H9 (cell line): Measurements from ENCODE around the gene ZBTB49. TPM values are rescaled to one million over a fixed set of nuclear protein-coding genes. Genes with fewer than 3 reads are reported as not detected.

Experiments
- DNase-seq: peaks from one replicate; pipeline ENCODE4 v3.0.0-alpha.2; 2017
- H2AFZ ChIP-seq: one replicate; pipeline ENCODE4 v1.6.1; 2013; ENCODE audit warnings: mild to moderate bottlenecking, low read length, control low read depth, moderate library complexity
- H2AK5ac ChIP-seq: 2 replicates; pipeline ENCODE4 v1.6.1; 2013; ENCODE audit warnings: low read length, control low read depth, mixed read lengths; ENCODE audit not compliant: insufficient read length
- H2BK120ac ChIP-seq: one replicate; pipeline ENCODE4 v1.6.1; 2013; ENCODE audit warnings: low read depth, mild to moderate bottlenecking, low read length, control low read depth, inconsistent platforms; ENCODE audit not compliant: poor library complexity, severe bottlenecking
- H2BK12ac ChIP-seq: 2 replicates; pipeline ENCODE4 v1.6.1; 2013; ENCODE audit warnings: low read length, control low read depth, mixed read lengths, low read depth; ENCODE audit not compliant: insufficient read length
- H2BK15ac ChIP-seq: 2 replicates; pipeline ENCODE4 v1.6.1; 2013; ENCODE audit warnings: low read depth, low read length, control low read depth
- H2BK20ac ChIP-seq: one replicate; pipeline ENCODE4 v1.6.1; 2013; ENCODE audit warnings: low read depth, mild to moderate bottlenecking, low read length, control low read depth, inconsistent platforms; ENCODE audit not compliant: poor library complexity, severe bottlenecking
- H2BK5ac ChIP-seq: 2 replicates; pipeline ENCODE4 v1.6.1; 2013; ENCODE audit warnings: low read length, control low read depth, mixed read lengths; ENCODE audit not compliant: insufficient read length
- H3K14ac ChIP-seq: 2 replicates; pipeline ENCODE4 v1.6.1; 2013; ENCODE audit warnings: low read length, control low read depth; ENCODE audit not compliant: insufficient read depth
- H3K18ac ChIP-seq: 2 replicates; pipeline ENCODE4 v1.6.1; 2013; ENCODE audit warnings: low read depth, mild to moderate bottlenecking, mixed read lengths, low read length, control low read depth; ENCODE audit not compliant: insufficient read length
- H3K23ac ChIP-seq: 2 replicates; pipeline ENCODE4 v1.6.1; 2013; ENCODE audit warnings: low read length, control low read depth, mixed read lengths, low read depth; ENCODE audit not compliant: insufficient read length
- H3K23me2 ChIP-seq: 2 replicates; pipeline ENCODE4 v1.6.1; 2013; ENCODE audit warnings: low read depth, mild to moderate bottlenecking, mixed read lengths, low read length, control low read depth; ENCODE audit not compliant: insufficient read length, poor library complexity, severe bottlenecking
- H3K27ac ChIP-seq: 2 replicates; pipeline ENCODE4 v1.5.1; 2013; ENCODE audit warnings: low read length, control low read depth, mixed read lengths, low read depth; ENCODE audit not compliant: insufficient read length
- H3K27me3 ChIP-seq: 2 replicates; pipeline ENCODE4 v1.6.1; 2013; ENCODE audit warnings: low read length, control low read depth, inconsistent platforms; ENCODE audit not compliant: insufficient read depth
- H3K4ac ChIP-seq: 2 replicates; pipeline ENCODE4 v1.6.1; 2013; ENCODE audit warnings: low read depth, mild to moderate bottlenecking, control low read depth, inconsistent platforms, low read length, moderate library complexity
- H3K4me1 ChIP-seq: 2 replicates; pipeline ENCODE4 v1.6.1; 2013; ENCODE audit warnings: low read length, control low read depth, inconsistent platforms; ENCODE audit not compliant: insufficient read depth
- H3K4me2 ChIP-seq: 2 replicates; pipeline ENCODE4 v1.6.1; 2013; ENCODE audit warnings: low read length, control low read depth, mixed read lengths; ENCODE audit not compliant: insufficient read length, insufficient read depth
- H3K56ac ChIP-seq: 2 replicates; pipeline ENCODE4 v1.6.1; 2013; ENCODE audit warnings: low read depth, mild to moderate bottlenecking, mixed read lengths, low read length, control low read depth; ENCODE audit not compliant: insufficient read length
- H3K79me1 ChIP-seq: 2 replicates; pipeline ENCODE4 v1.6.1; 2013; ENCODE audit warnings: low read depth, mild to moderate bottlenecking, moderate library complexity, low read length, control low read depth, inconsistent platforms; ENCODE audit not compliant: insufficient read depth, poor library complexity, severe bottlenecking
- H3K79me2 ChIP-seq: 2 replicates; pipeline ENCODE4 v1.6.1; 2013; ENCODE audit warnings: low read length, control low read depth, inconsistent platforms; ENCODE audit not compliant: insufficient read depth
- H3K9ac ChIP-seq: 2 replicates; pipeline ENCODE4 v1.6.1; 2013; ENCODE audit warnings: low read length, control low read depth, mixed read lengths; ENCODE audit not compliant: insufficient read length; ENCODE audit errors: extremely low read depth
- H3K9me3 ChIP-seq: one replicate; pipeline ENCODE4 v1.6.1; 2013; ENCODE audit warnings: low read depth, low read length, inconsistent platforms; ENCODE audit not compliant: control insufficient read depth
- H3T11ph ChIP-seq: one replicate; pipeline ENCODE4 v1.6.1; 2013; ENCODE audit warnings: mild to moderate bottlenecking, low read length, control low read depth, inconsistent platforms
- H4K20me1 ChIP-seq: one replicate; pipeline ENCODE4 v1.6.1; 2013; ENCODE audit not compliant: control insufficient read depth, insufficient read length, insufficient read depth
- H4K5ac ChIP-seq: 2 replicates; pipeline ENCODE4 v1.6.1; 2013; ENCODE audit warnings: low read depth, mild to moderate bottlenecking, mixed read lengths, low read length, control low read depth; ENCODE audit not compliant: insufficient read length
- H4K8ac ChIP-seq: replicated peaks from 2 replicates; pipeline ENCODE4 v1.6.1; 2013; ENCODE audit warnings: low read length, control low read depth, mixed read lengths, low read depth; ENCODE audit not compliant: insufficient read length
- H4K91ac ChIP-seq: 2 replicates; pipeline ENCODE4 v1.6.1; 2013; ENCODE audit warnings: low read depth, mild to moderate bottlenecking, moderate library complexity, mixed read lengths, low read length, control low read depth; ENCODE audit not compliant: insufficient read length
- H3K27ac Mint-ChIP-seq, 3 experiments: 2 replicates in 2 of 3; 3 replicates in 1 of 3; pipeline ENCODE4 v1.8.0; 2020 to 2021; ENCODE audit warnings: mixed read lengths in 3 of 3, mild to moderate bottlenecking in 1 of 3, moderate library complexity in 1 of 3
- H3K27me3 Mint-ChIP-seq: 2 replicates; pipeline ENCODE4 v1.8.0; 2021; ENCODE audit warnings: low read depth, mild to moderate bottlenecking, moderate library complexity, mixed read lengths
- H3K36me3 Mint-ChIP-seq, 3 experiments: 2 replicates in 2 of 3; 3 replicates in 1 of 3; pipeline ENCODE4 v1.8.0; 2020 to 2021; ENCODE audit warnings: low read depth in 3 of 3, mixed read lengths in 3 of 3; ENCODE audit not compliant: insufficient read depth in 1 of 3
- H3K4me1 Mint-ChIP-seq, 2 experiments: 2 replicates each; pipeline ENCODE4 v1.8.0; 2020; ENCODE audit warnings: mixed read lengths in 2 of 2
- H3K4me3 Mint-ChIP-seq, 2 experiments: 2 replicates in 1 of 2; 3 replicates in 1 of 2; pipeline ENCODE4 v1.8.0; 2020 to 2021; ENCODE audit warnings: mild to moderate bottlenecking in 2 of 2, mixed read lengths in 2 of 2, moderate library complexity in 1 of 2
- H3K9me3 Mint-ChIP-seq, 2 experiments: 2 replicates in 1 of 2; 3 replicates in 1 of 2; pipeline ENCODE4 v1.8.0; 2020; ENCODE audit warnings: mild to moderate bottlenecking in 2 of 2, mixed read lengths in 2 of 2, moderate library complexity in 1 of 2
- WGBS: extraction: QIAGEN DNeasy Blood & Tissue Kit; methylation state at CpG from one replicate; pipeline ENCODE4 v1.1.7; 2013; ENCODE audit warnings: missing lambda C conversion rate, low lambda C conversion rate, mixed read lengths; ENCODE audit not compliant: insufficient read length; ENCODE audit errors: extremely low coverage; 5-methylcytosine and 5-hydroxymethylcytosine counted together
- total RNA-seq: library from RNA; stranded (reverse); gene quantifications from 2 replicates; pipeline ENCODE4 v1.2.1, GENCODE V29; 2021
- TF ChIP-seq, protein P1 (sequence below): fragments of 200-600 bp; sonication (generic); conservative IDR thresholded peaks from 3 replicates; pipeline ENCODE4 v1.8.0; 2021; ENCODE audit warnings: antibody characterized with exemption, mild to moderate bottlenecking

ZBTB49 gene
- total RNA-seq, 1 experiment from 2014 or later = 8.7 TPM

DNA sequence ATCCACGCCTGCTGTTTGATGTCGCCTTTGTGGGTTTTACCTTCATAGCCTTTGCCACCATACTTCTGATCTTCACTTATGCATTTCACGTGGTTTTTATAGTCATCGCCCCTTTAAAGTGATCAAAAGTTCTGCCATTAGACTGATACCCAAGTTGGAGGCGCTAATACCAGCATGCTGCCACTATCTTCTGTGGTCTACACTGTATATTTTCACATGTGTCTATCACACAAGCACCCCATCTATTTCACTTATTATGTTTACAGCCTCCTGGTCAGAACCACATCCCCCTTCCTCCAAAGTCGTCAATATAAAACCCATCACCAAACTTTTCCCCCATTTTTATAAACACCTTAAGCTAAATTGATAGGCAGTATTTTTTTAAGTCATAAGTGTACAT, 8.3 kb upstream of the ZBTB49 start:
- Histone ChIP-seq H3K4ac (no peak overlapping the region), H3K79me1 (peaks cover 3% of the 10 kb centered on the region), H4K20me1 (no peaks in the 10 kb centered on the region), H3K56ac (no peak overlapping the region), H2BK20ac (no peak overlapping the region), H3K4me1 (no peaks in the 10 kb centered on the region), H2AFZ (no peak overlapping the region), H4K91ac (no peak overlapping the region), H4K5ac (no peak overlapping the region), H4K8ac (no peak overlapping the region), H3K9me3 (no peaks in the 10 kb centered on the region), H2BK120ac (no peak overlapping the region), H3T11ph (no peak overlapping the region), H3K18ac (no peak overlapping the region), H3K27ac (no peak overlapping the region), H2BK12ac (no peak overlapping the region), H2AK5ac (no peak overlapping the region), H3K9ac (no peak overlapping the region), H2BK5ac (no peak overlapping the region), H3K23me2 (no peaks in the 10 kb centered on the region), H3K14ac (no peak overlapping the region), H2BK15ac (no peak overlapping the region), H3K27me3 (no peaks in the 10 kb centered on the region), H3K4me2 (no peak overlapping the region), H3K79me2 (no peaks in the 10 kb centered on the region), H3K23ac (no peak overlapping the region)
- H3K36me3 Mint-ChIP-seq = peaks cover 31 to 89% (median 75%) of the 10 kb centered on the region in 3 experiments; a peak in 6 of 7 replicates
- H3K9me3 Mint-ChIP-seq = no peaks in the 10 kb centered on the region
- no peaks in the 10 kb centered on the region for H3K27me3 Mint-ChIP-seq
- no peak for DNase-seq
- H3K27ac Mint-ChIP-seq = no peak overlapping the region
- H3K4me1 Mint-ChIP-seq = no peaks in the 10 kb centered on the region
- WGBS = 100% methylated on average over 1 of the region's 6 CpGs
- TF ChIP-seq, protein P1, sequence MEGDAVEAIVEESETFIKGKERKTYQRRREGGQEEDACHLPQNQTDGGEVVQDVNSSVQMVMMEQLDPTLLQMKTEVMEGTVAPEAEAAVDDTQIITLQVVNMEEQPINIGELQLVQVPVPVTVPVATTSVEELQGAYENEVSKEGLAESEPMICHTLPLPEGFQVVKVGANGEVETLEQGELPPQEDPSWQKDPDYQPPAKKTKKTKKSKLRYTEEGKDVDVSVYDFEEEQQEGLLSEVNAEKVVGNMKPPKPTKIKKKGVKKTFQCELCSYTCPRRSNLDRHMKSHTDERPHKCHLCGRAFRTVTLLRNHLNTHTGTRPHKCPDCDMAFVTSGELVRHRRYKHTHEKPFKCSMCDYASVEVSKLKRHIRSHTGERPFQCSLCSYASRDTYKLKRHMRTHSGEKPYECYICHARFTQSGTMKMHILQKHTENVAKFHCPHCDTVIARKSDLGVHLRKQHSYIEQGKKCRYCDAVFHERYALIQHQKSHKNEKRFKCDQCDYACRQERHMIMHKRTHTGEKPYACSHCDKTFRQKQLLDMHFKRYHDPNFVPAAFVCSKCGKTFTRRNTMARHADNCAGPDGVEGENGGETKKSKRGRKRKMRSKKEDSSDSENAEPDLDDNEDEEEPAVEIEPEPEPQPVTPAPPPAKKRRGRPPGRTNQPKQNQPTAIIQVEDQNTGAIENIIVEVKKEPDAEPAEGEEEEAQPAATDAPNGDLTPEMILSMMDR = no peak
- no peak overlapping the region for H3K4me3 Mint-ChIP-seq
